K562 (cell line): Measurements from ENCODE around the gene BOD1L1. TPM values are rescaled to one million over a fixed set of nuclear protein-coding genes. Genes with fewer than 3 reads are reported as not detected.

Source experiments
- ARID3A ChIP-seq: IDR thresholded peaks from 2 replicates; pipeline ENCODE4 v1.6.1; 2012; ENCODE audit warnings: low read depth, low read length, improper control_type of control experiment, borderline replicate concordance
- CTCF ChIP-seq, 3 experiments: IDR thresholded peaks in 2 of 3; conservative IDR thresholded peaks in 1 of 3; 2 replicates each; pipeline ENCODE4 v1.5.1; 2011 to 2012; ENCODE audit warnings: low read length in 3 of 3, mild to moderate bottlenecking in 3 of 3, control low read depth in 2 of 3, improper control_type of control experiment in 1 of 3, inconsistent platforms in 1 of 3, low read depth in 1 of 3, mixed read lengths in 1 of 3, moderate library complexity in 1 of 3; ENCODE audit not compliant: insufficient read depth in 2 of 3
- CTCFL ChIP-seq: IDR thresholded peaks from 2 replicates; pipeline ENCODE4 v1.6.1; 2011; ENCODE audit warnings: borderline replicate concordance, low read depth, mild to moderate bottlenecking, moderate library complexity, low read length; ENCODE audit not compliant: insufficient read depth, poor library complexity, severe bottlenecking
- GTF2F1 ChIP-seq: IDR thresholded peaks from 2 replicates; pipeline ENCODE4 v1.6.1; 2011; ENCODE audit warnings: low read depth, low read length, improper control_type of control experiment
- GTF3C2 ChIP-seq: IDR thresholded peaks from 3 replicates; pipeline ENCODE4 v1.6.1; 2011; ENCODE audit warnings: borderline replicate concordance, mild to moderate bottlenecking, moderate library complexity; ENCODE audit not compliant: insufficient read length; ENCODE audit errors: extremely low read depth
- L3MBTL2 ChIP-seq: fragments of 450-650 bp; IDR thresholded peaks from 2 replicates; pipeline ENCODE4 v1.6.1; 2016; ENCODE audit warnings: mild to moderate bottlenecking, moderate library complexity
- MTA1 ChIP-seq: fragments of 450-650 bp; IDR thresholded peaks from 2 replicates; pipeline ENCODE4 v1.6.1; 2017; ENCODE audit warnings: borderline replicate concordance
- NR2C1 ChIP-seq, 2 experiments: fragments of 450-650 bp; IDR thresholded peaks; 2 replicates each; pipeline ENCODE4 v1.6.1; 2017; ENCODE audit warnings: mild to moderate bottlenecking in 2 of 2, antibody characterized with exemption in 1 of 2, inconsistent platforms in 1 of 2, missing compliant biosample characterization in 1 of 2, missing genetic modification characterization in 1 of 2
- PKNOX1 ChIP-seq: fragments of 450-650 bp; IDR thresholded peaks from 2 replicates; pipeline ENCODE4 v1.6.1; 2016
- RBM14 ChIP-seq: fragments of 200-400 bp; formaldehyde crosslinking; IDR thresholded peaks from 2 replicates; pipeline ENCODE4 v1.6.1; 2018; ENCODE audit warnings: low read depth, mild to moderate bottlenecking, low read length, moderate library complexity, borderline replicate concordance; ENCODE audit not compliant: insufficient read depth
- SP2 ChIP-seq: IDR thresholded peaks from 2 replicates; pipeline ENCODE4 v1.6.1; 2011; ENCODE audit warnings: mild to moderate bottlenecking, low read depth, low read length, moderate library complexity; ENCODE audit not compliant: poor library complexity, severe bottlenecking; ENCODE audit errors: extremely low read depth
- TCFL5 ChIP-seq: fragments of 250-450 bp; sonication (Bioruptor Pico); conservative IDR thresholded peaks from 2 replicates; pipeline ENCODE4 v1.6.1; 2021; ENCODE audit warnings: mild to moderate bottlenecking, moderate library complexity, matching md5 sums
- ZNF589 ChIP-seq: fragments of 200-800 bp; sonication (Bioruptor generic); IDR thresholded peaks from 2 replicates; pipeline ENCODE4 v1.6.1; 2016; ENCODE audit warnings: low read depth, missing genetic modification characterization, missing compliant biosample characterization
- ZNF79 ChIP-seq: fragments of 250-450 bp; sonication (Bioruptor Pico); IDR thresholded peaks from 2 replicates; pipeline ENCODE4 v1.4.0; 2020; ENCODE audit warnings: low read depth, mild to moderate bottlenecking, moderate library complexity
- polyA plus RNA-seq, 8 experiments: library from polyadenylated mRNA; depleted of rRNA in 4 of 8; stranded (reverse) in 5 of 8; unstranded in 3 of 8; fragments of >200 nt; fragmentation: Nextera tagmentation in 2 of 8; fragmentation: Illumina TruSeq in 1 of 8; extraction: Ambion mirVana in 2 of 8; extraction: Trizol in 1 of 8; gene quantifications; 2 replicates each; pipeline versions ENCODE4 v1.2.1 to v1.2.3, GENCODE V29; 2011 to 2014; ENCODE audit warnings: inconsistent platforms in 1 of 8, missing spikeins in 1 of 8
- total RNA-seq, 7 experiments: library from RNA; depleted of rRNA in 6 of 7; stranded (reverse); fragments of >200 nt in 6 of 7; fragmentation: Illumina TruSeq in 2 of 7; extraction: Trizol in 2 of 7; gene quantifications; 2 replicates each; pipeline versions ENCODE4 v1.2.1 to v1.2.3, GENCODE V29; 2011 to 2021; ENCODE audit warnings: low replicate concordance in 1 of 7

BOD1L1 gene
- total and polyA plus RNA-seq, 9 of the 15 experiments (the other 6 are each of a cell fraction or from before 2014, with no cell fraction given) = 4.8 to 23.2 (median 17.7) TPM

GRCh38 chr4:13627606-13628311 lies at the start of gene BOD1L1 (continued):
- TF ChIP-seq NR2C1 (IDR thresholded peaks at IDR 0.05) (peak; percentile 98), NR2C1 (tag; IDR thresholded peaks at IDR 0.05) (peak; percentile 99), GTF3C2 (no peak), TCFL5 (CRISPR knock-in tag) (no peak), CTCFL (peak; percentile 79), SP2 (no peak), GTF2F1 (no peak), RBM14 (no peak), CTCF (IDR thresholded peaks at IDR 0.05 in 2 of 3, conservative IDR thresholded peaks at IDR 0.05 in 1 of 3; ENCODE audit: insufficient read depth in 2 of 3, low read depth in 1 of 3, low read length in 3 of 3) (peak; percentile 55 to 69 (median 62)), MTA1 (peak; percentile 96), PKNOX1 (no peak; the same call in 1 of the 2 replicates), ZNF589 (CRISPR knock-in tag) (peak; percentile 72; the same call in 1 of the 2 replicates), ARID3A (no peak), L3MBTL2 (peak; percentile 81), ZNF79 (CRISPR knock-in tag) (no peak)
